ENCODE data around the gene LSM8.
A peak's percentile ranks its signal among the peaks of the same experiment; 100 is the strongest.
"Not testable (repeated sequence)": the region's sequence is repeated elsewhere in the genome, so short reads cannot be mapped to it uniquely, and the experiment has no call there.

The LSM8 gene

DNA sequence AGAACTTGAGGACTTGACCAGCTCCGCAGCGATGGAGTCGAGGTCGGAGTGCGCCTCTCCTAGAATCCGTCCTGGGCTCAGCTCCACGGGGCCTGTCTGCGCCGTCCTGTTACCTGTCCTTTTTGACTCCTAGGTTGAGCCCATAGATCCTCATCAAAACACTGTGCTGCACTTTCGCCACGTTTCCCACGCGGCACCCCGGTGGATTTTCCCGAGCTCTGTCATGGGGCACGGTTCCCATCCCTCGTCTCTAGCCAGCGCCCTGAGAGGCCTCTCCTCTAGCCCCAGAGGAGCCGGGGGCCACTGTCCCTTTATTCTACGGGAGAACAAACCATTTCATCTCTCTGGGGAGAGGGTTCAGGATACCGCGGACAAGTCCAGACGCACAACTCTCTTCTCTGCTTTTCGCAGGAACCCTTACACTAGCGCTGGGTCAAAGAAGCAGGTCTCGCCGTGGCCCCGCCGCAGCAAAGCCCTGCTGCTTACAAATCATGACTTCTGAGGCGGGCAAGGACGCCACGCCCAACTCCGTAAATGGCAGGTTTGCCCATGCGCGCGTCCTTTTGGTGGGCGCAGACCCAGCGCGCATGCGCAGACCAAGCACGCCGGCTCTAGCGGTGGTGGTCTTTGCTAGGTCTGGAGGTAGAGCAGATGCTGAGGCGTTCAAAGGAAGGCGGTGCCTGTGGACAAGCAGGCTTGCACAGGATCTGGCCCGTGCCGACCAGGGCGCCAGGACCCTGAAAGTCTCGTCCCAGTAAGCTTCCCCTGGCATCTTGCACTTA is 30.3 kb downstream of the LSM8 start:
- DNase-seq (ENCODE audit: low read depth) = peak; percentile 73

DNA sequence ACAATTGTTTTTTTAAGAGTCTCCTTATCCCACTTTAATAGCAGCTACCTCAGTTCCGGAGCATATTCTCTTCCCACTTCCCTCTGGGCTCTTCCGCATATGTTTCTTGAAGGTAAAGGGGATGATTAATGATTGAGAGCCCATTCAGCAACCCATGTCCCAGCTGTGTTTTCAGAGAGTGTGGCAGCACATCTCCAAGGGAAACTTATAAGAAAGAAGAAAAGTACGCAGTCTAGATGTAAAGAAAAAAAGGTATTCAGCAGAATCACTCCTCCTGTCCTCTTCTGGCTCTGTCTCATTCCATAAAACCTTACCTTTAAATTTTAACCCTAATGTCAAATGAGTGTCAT is 30.8 kb downstream of the LSM8 start:
- no peak for DNase-seq (ENCODE audit: low read depth)

DNA sequence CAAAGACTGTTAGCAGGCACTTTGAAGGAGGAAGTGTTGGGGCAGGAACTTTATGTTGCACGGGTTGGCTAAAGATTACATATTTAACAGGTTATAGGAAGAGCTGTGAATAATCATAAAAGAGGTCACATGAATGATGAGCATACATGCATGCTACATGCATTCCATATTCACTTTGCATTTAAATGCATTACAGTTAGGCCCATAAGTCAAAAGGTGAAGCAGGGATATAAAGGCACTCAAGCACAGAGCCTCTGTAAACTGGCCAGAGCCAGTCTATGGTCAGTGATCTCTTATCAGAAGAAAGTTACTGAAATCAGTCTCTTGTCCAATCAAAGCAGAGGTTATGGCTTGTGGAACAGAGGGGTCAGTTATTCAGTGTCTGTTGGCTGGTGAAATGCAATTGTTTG is 33.3 kb downstream of the LSM8 start:
- no peak for DNase-seq (ENCODE audit: low read depth)

DNA sequence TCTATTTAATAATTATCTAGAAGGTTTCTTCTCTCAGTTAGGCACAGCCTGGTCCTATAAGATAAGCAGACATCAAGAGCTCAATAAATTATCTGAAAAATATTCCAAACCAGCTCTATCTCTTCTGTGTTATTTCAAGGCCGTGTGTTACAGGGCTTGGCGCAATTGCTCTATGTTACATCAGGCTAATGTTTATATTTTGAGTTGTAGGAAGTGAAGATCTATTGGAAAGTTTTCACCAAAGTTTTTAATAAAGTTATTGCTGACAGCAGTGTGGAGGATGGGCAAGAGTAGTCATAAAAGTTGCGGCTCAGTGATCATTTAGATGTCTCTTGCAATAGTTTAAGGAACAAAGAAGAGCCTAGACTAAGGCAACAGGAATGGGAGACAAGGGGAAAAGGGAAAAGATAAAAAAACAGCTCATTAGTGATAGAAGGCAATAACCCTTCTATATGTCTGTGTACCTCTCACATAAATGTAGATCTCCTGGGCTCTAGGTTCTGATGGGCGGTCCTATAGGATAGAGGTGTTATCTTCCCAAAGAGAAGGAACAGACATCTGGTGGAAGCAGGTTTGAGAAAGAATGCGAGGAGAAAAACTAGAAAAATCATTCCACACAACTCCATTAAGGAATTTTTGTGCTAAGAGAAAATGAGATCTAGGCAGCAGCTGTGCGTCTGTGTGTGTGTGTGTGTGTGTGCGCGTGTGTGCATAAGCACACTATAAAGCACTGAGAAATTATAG is 34.6 kb downstream of the LSM8 start:
- DNase-seq (ENCODE audit: low read depth) = no peak

DNA sequence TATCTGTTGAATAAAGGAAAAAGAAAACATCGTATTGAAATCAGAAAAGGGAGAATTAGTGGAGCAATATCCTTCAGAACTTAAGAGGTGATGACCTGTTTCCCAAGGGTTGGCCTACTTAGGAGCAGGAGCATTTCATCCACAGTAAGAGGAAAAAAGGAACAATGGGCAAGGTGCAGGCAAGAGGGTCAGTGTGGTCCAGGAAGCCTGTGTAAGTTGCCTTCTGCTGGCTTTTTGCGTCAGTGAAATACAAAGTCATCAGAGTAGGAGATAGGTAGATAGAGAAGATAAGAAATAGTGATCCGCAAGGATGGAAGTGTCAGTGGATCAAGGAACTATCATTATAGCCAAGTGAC is 35.2 kb downstream of the LSM8 start:
- DNase-seq (ENCODE audit: low read depth) = no peak

DNA sequence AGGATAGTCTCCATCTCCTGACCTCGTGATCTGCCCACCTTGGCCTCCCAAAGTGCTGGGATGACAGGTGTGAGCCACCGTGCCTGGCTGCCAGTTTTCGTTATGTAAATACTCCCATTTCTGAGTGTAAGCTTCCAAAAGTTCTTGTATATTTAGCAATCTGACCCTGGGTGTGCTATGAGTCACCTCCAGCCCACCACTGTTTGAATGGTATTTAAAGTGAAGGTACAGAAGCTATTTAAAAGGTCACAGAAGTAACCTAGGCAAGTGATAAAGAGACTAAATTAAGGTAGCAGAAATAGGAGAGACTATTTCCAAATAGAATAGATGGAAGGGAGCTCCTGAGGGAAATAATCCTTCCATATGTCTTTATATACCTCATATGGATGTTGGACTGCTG is 36.6 kb downstream of the LSM8 start:
- DNase-seq (ENCODE audit: low read depth) = no peak

DNA sequence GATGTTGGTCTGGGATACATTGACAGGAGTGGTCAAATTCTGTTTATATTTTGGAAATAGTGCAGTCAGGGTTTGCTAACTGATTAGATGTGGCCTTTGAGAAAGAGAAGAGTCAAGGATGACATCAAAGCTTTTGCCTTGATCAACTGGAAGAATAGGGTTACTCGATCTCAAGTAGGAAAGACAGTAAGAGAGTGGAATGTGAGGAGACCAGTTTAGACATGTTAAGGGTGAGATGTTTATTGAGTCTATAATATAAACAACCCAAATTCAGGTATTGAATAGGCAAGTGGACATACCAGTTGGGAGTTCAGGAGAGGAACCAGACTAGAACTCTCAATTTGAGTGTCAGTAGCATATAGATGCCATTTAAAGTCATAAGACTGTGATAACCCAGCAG is 38.6 kb downstream of the LSM8 start:
- DNase-seq (ENCODE audit: low read depth) = no peak

DNA sequence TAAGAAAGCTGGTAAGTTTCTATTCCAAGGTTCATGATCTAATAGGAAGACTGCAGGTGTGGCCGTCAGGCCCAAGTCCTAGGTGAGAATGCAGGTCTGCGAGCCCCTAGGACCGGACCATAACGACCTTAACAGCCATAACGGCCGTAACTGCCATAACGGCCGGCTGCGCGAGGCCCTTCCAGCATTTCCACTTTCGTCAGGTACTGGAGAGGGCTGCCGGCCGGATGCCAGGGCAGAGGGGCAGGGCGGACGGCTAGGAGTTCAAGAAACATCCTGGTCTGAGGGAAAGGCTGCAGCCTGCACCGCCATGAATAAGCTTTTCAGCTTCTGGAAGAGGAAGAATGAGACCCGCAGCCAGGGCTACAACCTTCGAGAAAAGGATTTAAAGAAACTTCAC is 40.6 kb downstream of the LSM8 start, which contains the start of gene ANKRD7:
ANKRD7 (plus strand) TSS at position 184 of the 400 bp plus-strand sequence; CDS start at position 311, 127 bp downstream.
- no peak for DNase-seq (ENCODE audit: low read depth)

DNA sequence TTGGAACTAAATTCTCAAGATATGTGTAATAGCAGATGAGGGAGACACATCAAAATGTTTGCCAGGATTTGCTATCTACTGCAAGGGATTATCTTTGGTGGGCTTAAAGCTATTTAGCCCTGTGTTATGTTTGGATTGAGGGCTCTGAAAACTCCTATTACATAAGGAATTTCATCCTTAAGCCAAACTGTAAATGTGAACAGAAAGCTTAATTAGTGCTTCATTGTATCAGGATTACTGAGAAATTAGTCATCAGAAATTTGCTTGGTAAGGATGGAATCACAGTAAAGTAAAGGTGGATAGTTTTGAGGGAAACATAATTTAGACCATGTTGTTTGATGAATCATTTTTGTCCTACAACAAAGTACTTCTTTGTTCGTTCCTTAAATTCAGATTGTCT is 48.9 kb downstream of the LSM8 start:
- no peak for DNase-seq (ENCODE audit: low read depth)

DNA sequence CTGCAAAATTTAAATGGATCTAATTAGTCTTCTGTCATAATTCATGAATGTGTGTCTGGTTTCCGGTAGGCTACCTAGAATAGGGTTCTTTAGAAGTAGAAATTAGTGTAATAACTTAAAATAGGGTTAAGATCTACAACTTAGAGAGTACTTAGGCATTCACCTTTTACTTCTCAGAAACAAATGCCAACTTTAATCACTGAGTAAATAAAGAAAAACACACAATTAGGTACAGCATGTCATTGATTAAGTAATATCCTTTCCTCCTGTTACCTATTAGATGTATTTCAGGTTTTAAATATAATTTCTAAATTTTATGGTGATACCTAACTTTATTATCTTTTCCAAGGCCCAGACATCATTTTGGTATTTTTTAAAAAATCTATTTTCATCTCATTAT is 49.8 kb downstream of the LSM8 start:
- no peak for DNase-seq (ENCODE audit: low read depth)

DNA sequence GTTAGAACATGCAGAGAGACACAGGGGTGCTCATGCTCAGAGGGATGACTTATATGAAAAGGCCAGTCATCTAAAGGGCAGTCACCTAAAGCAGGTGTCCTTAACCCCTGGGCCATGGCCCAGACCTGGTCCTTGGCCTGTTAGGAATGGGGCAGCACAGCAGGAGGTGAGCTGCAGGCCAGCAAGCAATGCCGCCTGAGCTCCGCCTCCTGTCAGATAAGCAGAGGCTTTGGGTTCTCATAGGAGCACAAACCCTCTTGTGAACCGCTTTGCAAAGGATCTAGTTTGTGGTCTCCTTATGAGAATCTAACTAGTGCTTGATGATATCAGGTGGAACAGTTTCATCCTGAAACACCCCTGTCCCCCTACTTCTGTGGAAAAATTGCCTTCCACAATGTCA is 55.0 kb downstream of the LSM8 start:
- no peak for DNase-seq (ENCODE audit: low read depth)

DNA sequence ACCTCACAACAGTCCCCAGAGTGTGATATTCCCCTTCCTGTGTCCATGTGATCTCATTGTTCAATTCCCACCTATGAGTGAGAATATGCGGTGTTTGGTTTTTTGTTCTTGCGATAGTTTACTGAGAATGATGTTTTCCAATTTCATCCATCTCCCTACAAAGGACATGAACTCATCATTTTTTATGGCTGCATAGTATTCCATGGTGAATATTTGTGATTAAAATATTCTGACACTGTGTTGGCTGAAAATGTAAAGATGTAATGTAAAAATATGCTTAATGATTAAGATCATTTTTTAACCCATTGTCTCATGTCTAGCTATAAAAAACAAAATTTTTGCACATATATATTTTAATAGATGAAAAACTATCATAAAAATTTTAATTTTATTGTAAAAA is 56.4 kb downstream of the LSM8 start:
- DNase-seq (ENCODE audit: low read depth) = not testable (repeated sequence)

Measured in activated T-cell treated with anti-CD3 and anti-CD28 coated beads for 48 hours (primary cell).